NCI-H2227 (cell line): ENCODE measurements around the gene FRMPD1.
"Not testable (repeated sequence)": the region's sequence is repeated elsewhere in the genome, so short reads cannot be mapped to it uniquely, and the experiment has no call there.

Experiments
- DNase-seq: peaks from one replicate; lab custom pipeline; 2025; ENCODE audit not compliant: unreplicated experiment; lab: John Stamatoyannopoulos, UW

The FRMPD1 gene

DNA sequence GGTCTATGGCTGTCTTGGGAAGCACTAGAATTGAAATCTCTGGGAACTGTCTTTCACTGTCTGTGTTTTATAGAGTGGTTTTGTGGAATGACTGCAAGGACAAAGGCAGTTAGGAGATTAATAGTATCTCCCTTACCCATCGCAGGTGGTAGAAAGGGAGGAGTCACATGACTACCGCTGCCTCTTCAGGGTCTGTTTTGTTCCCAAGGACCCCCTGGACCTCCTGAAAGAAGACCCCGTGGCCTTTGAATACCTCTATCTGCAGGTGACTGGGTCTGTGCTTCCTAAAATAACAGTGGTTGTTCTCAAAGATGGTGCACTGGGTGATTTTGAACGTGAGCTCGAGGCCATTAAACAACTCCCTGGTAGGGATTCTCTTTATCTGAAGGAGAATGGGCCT, 80.1 kb downstream of the FRMPD1 start:
- no peak for DNase-seq

GRCh38 chr9:37732086-37732741, 81.5 kb downstream of the FRMPD1 start:
- DNase-seq = peak; percentile 16

- no peak for DNase-seq
These were observed 82.2 kb downstream of the FRMPD1 start for GRCh38 chr9:37732952-37733351.

GRCh38 chr9:37739222-37739621, 88.5 kb downstream of the FRMPD1 start:
- no peak for DNase-seq

- no peak for DNase-seq
These were observed 89.4 kb downstream of the FRMPD1 start for GRCh38 chr9:37740128-37740527.

DNA sequence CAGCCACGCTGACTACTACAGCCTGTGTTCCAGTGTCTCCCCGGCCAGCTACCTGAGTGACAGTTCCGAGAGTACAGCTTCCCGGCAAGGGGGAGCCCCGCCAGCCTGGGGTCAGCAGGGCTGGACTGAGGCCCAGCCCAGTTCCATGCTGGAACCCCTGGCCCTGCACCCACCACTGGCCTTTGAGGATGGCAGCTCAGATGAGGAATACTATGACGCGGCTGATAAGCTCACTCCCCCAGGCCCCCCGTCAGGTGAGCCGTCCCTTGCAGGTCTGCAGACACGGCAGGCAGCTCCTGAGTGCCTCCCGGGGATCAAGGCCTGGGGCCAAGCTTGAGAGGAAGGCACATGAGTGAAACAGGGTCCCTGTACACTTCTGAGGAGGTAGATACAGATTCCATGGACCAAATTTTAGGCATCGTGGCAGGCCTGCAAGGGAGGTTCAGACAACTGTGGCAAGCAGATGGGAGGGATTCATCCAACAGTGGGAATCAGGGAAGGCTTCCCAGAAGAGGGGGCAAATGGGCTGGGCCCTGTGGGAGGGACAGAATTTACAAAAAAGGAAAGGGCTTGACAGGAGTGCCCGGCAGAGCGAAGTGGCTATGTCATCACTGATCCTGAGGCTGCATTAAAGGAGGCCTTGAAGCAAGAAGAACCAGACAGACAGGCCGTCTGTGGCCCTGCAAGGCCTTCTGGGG, 90.0 kb downstream of the FRMPD1 start:
- no peak for DNase-seq

DNA sequence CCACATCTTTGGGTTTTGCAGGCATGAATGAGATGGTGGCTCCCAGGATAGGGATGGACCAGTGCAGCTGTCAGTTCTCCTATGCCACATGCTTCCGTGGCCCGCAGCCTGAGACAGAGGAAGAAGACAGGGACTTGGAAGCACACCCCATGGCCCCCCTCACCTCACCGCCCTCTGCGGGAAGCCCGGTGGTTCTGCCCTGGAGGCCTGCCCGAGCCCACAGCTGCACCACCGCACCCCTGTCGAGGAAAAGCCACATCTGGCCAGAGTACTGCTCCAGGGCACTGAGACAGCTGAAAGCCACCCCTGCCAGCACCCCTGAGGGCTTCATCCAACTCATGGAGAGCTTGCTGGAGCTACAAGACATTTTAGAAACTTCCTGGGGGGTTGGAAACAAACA, 95.2 kb downstream of the FRMPD1 start:
- DNase-seq = no peak

GRCh38 chr9:37746448-37747270, 95.9 kb downstream of the FRMPD1 start:
- DNase-seq = no peak

- DNase-seq = peak; percentile 65
These were observed 96.6 kb downstream of the FRMPD1 start for GRCh38 chr9:37747271-37747753.

DNA sequence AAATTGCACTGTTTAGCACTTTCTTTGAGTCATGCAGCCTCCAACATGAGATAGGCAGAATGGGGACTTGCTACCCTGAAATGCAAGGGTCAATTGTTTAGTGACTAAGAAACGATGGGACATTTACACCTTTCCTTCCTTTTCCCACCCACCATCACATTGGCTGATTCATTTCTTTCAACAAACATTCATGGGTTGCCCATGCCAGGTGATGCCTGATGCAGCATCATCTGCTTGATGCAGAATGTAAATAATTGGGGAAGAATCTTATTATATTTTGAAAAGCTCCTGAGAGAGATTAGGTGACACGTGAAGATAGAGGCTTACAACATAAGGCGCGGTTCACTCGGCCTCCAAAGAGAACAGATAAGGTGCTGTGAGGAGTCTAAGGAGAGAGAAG, 98.4 kb downstream of the FRMPD1 start:
- DNase-seq = no peak

DNA sequence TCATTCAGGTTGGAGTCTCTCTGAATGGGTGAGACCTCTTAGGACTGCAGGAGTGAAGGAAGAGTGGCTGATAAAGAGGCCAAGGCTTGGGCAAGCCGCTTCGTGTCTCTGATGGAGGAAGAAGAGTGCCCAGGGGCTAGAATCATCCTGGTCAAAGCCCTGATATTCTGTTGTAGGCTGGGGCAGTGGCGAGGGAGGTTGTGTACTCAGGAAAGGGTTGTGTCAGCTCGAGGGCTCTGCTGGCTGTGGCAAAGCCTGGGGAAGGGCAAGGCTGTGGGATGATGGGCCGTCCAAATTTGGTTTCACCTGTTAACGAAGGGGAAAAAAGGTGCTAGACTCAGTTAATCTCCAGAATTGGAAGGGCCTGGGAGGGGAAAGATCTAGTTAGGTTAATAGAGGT, 100.4 kb downstream of the FRMPD1 start:
- no peak for DNase-seq

DNA sequence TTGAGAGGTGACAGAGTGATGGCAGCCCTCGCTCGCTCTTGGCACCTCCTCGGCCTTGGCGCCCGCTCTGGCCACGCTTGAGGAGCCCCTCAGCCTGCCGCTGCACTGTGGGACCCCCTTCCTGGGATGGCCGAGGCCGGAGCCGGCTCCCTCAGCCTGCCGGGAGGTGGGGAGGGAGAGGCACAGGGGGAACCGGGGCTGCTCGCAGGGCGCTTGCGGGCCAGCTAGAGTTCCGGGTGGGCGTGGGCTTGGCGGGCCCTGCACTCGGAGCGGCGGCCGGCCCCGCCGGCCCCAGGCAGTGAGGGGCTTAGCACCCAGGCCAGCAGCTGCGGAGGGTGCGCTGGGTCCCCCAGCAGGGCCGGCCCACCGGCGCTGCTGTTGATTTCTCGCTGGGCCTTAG, 101.0 kb downstream of the FRMPD1 start:
- not testable (repeated sequence) for DNase-seq

- DNase-seq = not testable (repeated sequence)
These were observed 101.4 kb downstream of the FRMPD1 start for GRCh38 chr9:37752112-37752511.

- no peak for DNase-seq
These were observed 102.1 kb downstream of the FRMPD1 start for GRCh38 chr9:37752642-37753488.

GRCh38 chr9:37753489-37754190, 102.9 kb downstream of the FRMPD1 start, which contains the start of gene TRMT10B:
Gene TRMT10B, plus strand, starts transcription at chr9:37753805. Its CDS starts 8,127 bp downstream, at chr9:37761932.
- DNase-seq = peak; percentile 85

- DNase-seq = no peak
These were observed 108.0 kb downstream of the FRMPD1 start for GRCh38 chr9:37758747-37759146.

DNA sequence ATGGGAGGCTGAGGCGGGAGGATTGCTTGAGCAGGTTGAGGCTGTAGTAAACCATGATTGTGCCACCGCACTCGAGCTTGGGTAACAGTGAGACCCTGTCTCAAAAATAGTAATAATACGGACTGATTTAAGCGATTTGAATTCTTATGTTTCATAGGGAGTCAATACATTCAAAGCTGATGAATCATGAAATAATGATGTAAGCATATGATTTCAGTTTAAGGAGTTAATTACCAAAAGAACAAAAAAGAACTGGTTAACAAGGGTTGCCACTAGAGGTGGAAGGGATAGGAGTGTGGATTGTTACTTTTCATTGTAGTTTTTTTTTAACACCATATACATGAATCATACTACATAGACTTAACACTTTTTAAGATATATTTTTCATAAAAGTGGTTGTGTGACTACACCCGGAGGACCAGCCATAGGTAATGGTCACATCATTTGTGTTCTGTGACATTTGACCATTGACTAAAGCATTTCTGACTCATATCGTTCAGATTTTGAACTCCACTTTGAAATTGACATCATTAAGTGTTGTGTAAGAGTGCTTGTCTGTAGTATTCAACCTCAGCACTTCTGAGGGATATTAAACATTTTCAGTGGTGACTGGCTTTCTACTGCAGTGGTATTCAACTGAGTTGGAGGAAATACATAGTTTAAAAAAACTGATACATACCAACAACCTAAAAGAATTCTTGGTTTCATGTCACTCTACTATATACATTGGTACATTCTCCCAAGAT, 109.8 kb downstream of the FRMPD1 start:
- DNase-seq = no peak

- DNase-seq = no peak
These were observed 110.8 kb downstream of the FRMPD1 start for GRCh38 chr9:37761511-37761910.

- not testable (repeated sequence) for DNase-seq
These were observed 114.5 kb downstream of the FRMPD1 start for GRCh38 chr9:37765263-37765662.
